ENCODE measurements around the gene ZFAND2B. TPM values are rescaled to one million over a fixed set of nuclear protein-coding genes. Genes with fewer than 3 reads are reported as not detected.
A peak's percentile ranks its signal among the peaks of the same experiment; 100 is the strongest.

ZFAND2B gene
- total and polyA plus RNA-seq, 2 experiments from 2014 or later, result 16.3 to 30.0 TPM

DNA sequence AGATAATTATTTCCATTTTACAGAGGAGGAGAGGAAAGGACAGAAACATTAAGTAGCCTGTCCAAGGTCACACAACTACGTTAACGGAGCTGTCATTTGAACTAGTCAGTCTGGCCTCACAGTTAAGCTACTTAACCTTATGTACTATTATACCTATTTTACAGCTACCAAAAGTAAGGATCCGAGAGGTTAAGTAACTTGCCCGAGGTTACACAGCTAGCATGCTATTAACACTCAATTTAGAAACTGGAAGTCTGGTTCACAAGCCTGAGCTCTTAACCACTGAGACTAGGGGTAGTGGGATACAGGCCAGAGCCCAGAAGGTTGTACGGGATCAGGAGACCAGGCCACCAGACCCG is 38.2 kb downstream of the ZFAND2B start:
- no peaks in the 10 kb centered on the region for H3K9me2 ChIP-seq (ENCODE audit: insufficient read depth)
- peaks cover 23% of the 10 kb centered on the region for H3K4me1 Mint-ChIP-seq
- peak overlapping the region; percentile 91; the same call in 1 of the 2 replicates for H2AFZ ChIP-seq
- peak overlapping the region; percentile 96 for H3K4me3 Mint-ChIP-seq
- peaks cover 8% of the 10 kb centered on the region for H3K4me1 ChIP-seq (ENCODE audit: insufficient read depth)
- DNase-seq (ENCODE audit: low spot score) (no peak), ATAC-seq (no peak)
- no peaks in the 10 kb centered on the region for H3K36me3 ChIP-seq (ENCODE audit: insufficient read depth)
- H3K9me3 Mint-ChIP-seq, result no peaks in the 10 kb centered on the region
- TF ChIP-seq NANOG (IDR thresholded peaks at IDR 0.05; ENCODE audit: borderline replicate concordance) (no peak), EZH2phosphoT487 (IDR thresholded peaks at IDR 0.05; ENCODE audit: unreplicated experiment) (no peak), EZH2 (IDR thresholded peaks at IDR 0.05; ENCODE audit: low read depth, unreplicated experiment) (no peak)
- TF ChIP-seq, protein P1, sequence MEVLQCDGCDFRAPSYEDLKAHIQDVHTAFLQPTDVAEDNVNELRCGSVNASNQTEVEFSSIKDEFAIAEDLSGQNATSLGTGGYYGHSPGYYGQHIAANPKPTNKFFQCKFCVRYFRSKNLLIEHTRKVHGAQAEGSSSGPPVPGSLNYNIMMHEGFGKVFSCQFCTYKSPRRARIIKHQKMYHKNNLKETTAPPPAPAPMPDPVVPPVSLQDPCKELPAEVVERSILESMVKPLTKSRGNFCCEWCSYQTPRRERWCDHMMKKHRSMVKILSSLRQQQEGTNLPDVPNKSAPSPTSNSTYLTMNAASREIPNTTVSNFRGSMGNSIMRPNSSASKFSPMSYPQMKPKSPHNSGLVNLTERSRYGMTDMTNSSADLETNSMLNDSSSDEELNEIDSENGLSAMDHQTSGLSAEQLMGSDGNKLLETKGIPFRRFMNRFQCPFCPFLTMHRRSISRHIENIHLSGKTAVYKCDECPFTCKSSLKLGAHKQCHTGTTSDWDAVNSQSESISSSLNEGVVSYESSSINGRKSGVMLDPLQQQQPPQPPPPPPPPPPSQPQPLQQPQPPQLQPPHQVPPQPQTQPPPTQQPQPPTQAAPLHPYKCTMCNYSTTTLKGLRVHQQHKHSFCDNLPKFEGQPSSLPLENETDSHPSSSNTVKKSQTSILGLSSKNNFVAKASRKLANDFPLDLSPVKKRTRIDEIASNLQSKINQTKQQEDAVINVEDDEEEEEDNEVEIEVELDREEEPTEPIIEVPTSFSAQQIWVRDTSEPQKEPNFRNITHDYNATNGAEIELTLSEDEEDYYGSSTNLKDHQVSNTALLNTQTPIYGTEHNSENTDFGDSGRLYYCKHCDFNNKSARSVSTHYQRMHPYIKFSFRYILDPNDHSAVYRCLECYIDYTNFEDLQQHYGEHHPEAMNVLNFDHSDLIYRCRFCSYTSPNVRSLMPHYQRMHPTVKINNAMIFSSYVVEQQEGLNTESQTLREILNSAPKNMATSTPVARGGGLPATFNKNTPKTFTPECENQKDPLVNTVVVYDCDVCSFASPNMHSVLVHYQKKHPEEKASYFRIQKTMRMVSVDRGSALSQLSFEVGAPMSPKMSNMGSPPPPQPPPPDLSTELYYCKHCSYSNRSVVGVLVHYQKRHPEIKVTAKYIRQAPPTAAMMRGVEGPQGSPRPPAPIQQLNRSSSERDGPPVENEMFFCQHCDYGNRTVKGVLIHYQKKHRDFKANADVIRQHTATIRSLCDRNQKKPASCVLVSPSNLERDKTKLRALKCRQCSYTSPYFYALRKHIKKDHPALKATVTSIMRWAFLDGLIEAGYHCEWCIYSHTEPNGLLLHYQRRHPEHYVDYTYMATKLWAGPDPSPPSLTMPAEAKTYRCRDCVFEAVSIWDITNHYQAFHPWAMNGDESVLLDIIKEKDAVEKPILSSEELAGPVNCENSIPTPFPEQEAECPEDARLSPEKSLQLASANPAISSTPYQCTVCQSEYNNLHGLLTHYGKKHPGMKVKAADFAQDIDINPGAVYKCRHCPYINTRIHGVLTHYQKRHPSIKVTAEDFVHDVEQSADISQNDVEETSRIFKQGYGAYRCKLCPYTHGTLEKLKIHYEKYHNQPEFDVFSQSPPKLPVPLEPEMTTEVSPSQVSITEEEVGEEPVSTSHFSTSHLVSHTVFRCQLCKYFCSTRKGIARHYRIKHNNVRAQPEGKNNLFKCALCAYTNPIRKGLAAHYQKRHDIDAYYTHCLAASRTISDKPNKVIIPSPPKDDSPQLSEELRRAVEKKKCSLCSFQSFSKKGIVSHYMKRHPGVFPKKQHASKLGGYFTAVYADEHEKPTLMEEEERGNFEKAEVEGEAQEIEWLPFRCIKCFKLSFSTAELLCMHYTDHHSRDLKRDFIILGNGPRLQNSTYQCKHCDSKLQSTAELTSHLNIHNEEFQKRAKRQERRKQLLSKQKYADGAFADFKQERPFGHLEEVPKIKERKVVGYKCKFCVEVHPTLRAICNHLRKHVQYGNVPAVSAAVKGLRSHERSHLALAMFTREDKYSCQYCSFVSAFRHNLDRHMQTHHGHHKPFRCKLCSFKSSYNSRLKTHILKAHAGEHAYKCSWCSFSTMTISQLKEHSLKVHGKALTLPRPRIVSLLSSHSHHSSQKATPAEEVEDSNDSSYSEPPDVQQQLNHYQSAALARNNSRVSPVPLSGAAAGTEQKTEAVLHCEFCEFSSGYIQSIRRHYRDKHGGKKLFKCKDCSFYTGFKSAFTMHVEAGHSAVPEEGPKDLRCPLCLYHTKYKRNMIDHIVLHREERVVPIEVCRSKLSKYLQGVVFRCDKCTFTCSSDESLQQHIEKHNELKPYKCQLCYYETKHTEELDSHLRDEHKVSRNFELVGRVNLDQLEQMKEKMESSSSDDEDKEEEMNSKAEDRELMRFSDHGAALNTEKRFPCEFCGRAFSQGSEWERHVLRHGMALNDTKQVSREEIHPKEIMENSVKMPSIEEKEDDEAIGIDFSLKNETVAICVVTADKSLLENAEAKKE (CRISPR knock-in tag; IDR thresholded peaks at IDR 0.05), result no peak
- H3K27ac Mint-ChIP-seq, result peak overlapping the region; percentile 86
- H3K4me2 ChIP-seq, result peak overlapping the region; percentile 95
- no peaks in the 10 kb centered on the region for H3K27me3 ChIP-seq (ENCODE audit: insufficient read depth)
- H3K4me3 ChIP-seq, result peak overlapping the region; percentile 83
- 0 out of 2 replicates have a peak, but pooled peaks cover 4% of the 10 kb centered on the region for H3K79me2 ChIP-seq (replicated peaks; ENCODE audit: insufficient read depth)
- H3K27ac ChIP-seq (ENCODE audit: low read depth), result no peak overlapping the region
- no peaks in the 10 kb centered on the region for H3F3A ChIP-seq (replicated peaks; ENCODE audit: low read depth)
- H3K36me3 Mint-ChIP-seq (ENCODE audit: low read depth), result peaks cover 22% of the 10 kb centered on the region
- H3K27me3 Mint-ChIP-seq (ENCODE audit: insufficient read depth, low read depth, poor library complexity), result peaks cover 8% of the 10 kb centered on the region
- no peaks in the 10 kb centered on the region for H4K20me1 ChIP-seq (replicated peaks; ENCODE audit: insufficient read depth)

GRCh38 chr2:219245148-219245898 is 38.7 kb downstream of the ZFAND2B start, which contains the start of the genes GLB1L and STK16:
Gene GLB1L (minus strand): TSS chr2:219245444. CDS start chr2:219243573, 1,871 bp downstream.
Gene STK16 (plus strand): TSS chr2:219245479. CDS start chr2:219246000, 521 bp downstream.
- Mint-ChIP-seq H3K27me3 (ENCODE audit: insufficient read depth, low read depth, poor library complexity) (peaks cover 8% of the 10 kb centered on the region), H3K36me3 (ENCODE audit: low read depth) (peaks cover 27% of the 10 kb centered on the region), H3K9me3 (no peaks in the 10 kb centered on the region), H3K4me1 (peaks cover 26% of the 10 kb centered on the region), H3K4me3 (peak within 1 kb of the TSS; percentile 96), H3K27ac (peak within 1 kb of the TSS; percentile 97)
- Histone ChIP-seq H3K27ac (ENCODE audit: low read depth) (peak within 1 kb of the TSS; percentile 75), H3K79me2 (replicated peaks; ENCODE audit: insufficient read depth) (0 out of 2 replicates have a peak, but pooled peaks cover 4% of the 10 kb centered on the region), H3F3A (replicated peaks; ENCODE audit: low read depth) (no peaks in the 10 kb centered on the region), H2AFZ (peak within 1 kb of the TSS; percentile 91; the same call in 1 of the 2 replicates), H3K27me3 (ENCODE audit: insufficient read depth) (no peaks in the 10 kb centered on the region), H3K4me3 (peak within 1 kb of the TSS; percentile 83), H3K4me2 (peak within 1 kb of the TSS; percentile 95), H4K20me1 (replicated peaks; ENCODE audit: insufficient read depth) (no peaks in the 10 kb centered on the region), H3K4me1 (ENCODE audit: insufficient read depth) (peaks cover 8% of the 10 kb centered on the region), H3K36me3 (ENCODE audit: insufficient read depth) (peaks cover 3% of the 10 kb centered on the region; the same call in 1 of the 2 replicates), H3K9me2 (ENCODE audit: insufficient read depth) (no peaks in the 10 kb centered on the region)
- DNase-seq (ENCODE audit: low spot score) (peak; percentile 98), ATAC-seq (peak; percentile 89)
- TF ChIP-seq, protein P2, sequence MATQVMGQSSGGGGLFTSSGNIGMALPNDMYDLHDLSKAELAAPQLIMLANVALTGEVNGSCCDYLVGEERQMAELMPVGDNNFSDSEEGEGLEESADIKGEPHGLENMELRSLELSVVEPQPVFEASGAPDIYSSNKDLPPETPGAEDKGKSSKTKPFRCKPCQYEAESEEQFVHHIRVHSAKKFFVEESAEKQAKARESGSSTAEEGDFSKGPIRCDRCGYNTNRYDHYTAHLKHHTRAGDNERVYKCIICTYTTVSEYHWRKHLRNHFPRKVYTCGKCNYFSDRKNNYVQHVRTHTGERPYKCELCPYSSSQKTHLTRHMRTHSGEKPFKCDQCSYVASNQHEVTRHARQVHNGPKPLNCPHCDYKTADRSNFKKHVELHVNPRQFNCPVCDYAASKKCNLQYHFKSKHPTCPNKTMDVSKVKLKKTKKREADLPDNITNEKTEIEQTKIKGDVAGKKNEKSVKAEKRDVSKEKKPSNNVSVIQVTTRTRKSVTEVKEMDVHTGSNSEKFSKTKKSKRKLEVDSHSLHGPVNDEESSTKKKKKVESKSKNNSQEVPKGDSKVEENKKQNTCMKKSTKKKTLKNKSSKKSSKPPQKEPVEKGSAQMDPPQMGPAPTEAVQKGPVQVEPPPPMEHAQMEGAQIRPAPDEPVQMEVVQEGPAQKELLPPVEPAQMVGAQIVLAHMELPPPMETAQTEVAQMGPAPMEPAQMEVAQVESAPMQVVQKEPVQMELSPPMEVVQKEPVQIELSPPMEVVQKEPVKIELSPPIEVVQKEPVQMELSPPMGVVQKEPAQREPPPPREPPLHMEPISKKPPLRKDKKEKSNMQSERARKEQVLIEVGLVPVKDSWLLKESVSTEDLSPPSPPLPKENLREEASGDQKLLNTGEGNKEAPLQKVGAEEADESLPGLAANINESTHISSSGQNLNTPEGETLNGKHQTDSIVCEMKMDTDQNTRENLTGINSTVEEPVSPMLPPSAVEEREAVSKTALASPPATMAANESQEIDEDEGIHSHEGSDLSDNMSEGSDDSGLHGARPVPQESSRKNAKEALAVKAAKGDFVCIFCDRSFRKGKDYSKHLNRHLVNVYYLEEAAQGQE (IDR thresholded peaks at IDR 0.05; ENCODE audit: unreplicated experiment), result no peak
- no peak for TF ChIP-seq ZNF114 (CRISPR knock-in tag; IDR thresholded peaks at IDR 0.05)
- TF ChIP-seq ZNF331 (CRISPR knock-in tag; IDR thresholded peaks at IDR 0.05; ENCODE audit: low read depth), result no peak
- no peak for TF ChIP-seq EZH2phosphoT487 (IDR thresholded peaks at IDR 0.05; ENCODE audit: unreplicated experiment)
- TF ChIP-seq CREB1 (CRISPR knock-in tag; IDR thresholded peaks at IDR 0.05; ENCODE audit: low read depth), result peak; percentile 97
- no peak for TF ChIP-seq EZH2 (IDR thresholded peaks at IDR 0.05; ENCODE audit: low read depth, unreplicated experiment)
- no peak for TF ChIP-seq JUNB (IDR thresholded peaks at IDR 0.05; ENCODE audit: unreplicated experiment)

All from GM23338 (cell line).